ENCODE measurements around the gene COL27A1.

Gene COL27A1

GRCh38 chr9:114198249-114199040 lies 43.1 kb downstream of the COL27A1 start:
- in situ Hi-C loops (cut with MboI; ENCODE audit: low pct_unique_long_range_greater_than_20kb, low sequenced_read_pairs): no loop called here
- DNase-seq: no peak

- in situ Hi-C loops (cut with MboI; ENCODE audit: low pct_unique_long_range_greater_than_20kb, low sequenced_read_pairs): no loop called here
- no peak for DNase-seq
Measured at GRCh38 chr9:114200721-114201300, 45.5 kb downstream of the COL27A1 start.

GRCh38 chr9:114202396-114202795 lies 47.1 kb downstream of the COL27A1 start:
- in situ Hi-C loops (cut with MboI; ENCODE audit: low pct_unique_long_range_greater_than_20kb, low sequenced_read_pairs): no loop called here
- no peak for DNase-seq

- in situ Hi-C loops (cut with MboI; ENCODE audit: low pct_unique_long_range_greater_than_20kb, low sequenced_read_pairs): no loop called here
- DNase-seq: no peak
Measured at GRCh38 chr9:114202849-114203248, 47.5 kb downstream of the COL27A1 start.

GRCh38 chr9:114203410-114204140 lies 48.2 kb downstream of the COL27A1 start:
- no peak for DNase-seq
- in situ Hi-C loops (cut with MboI; ENCODE audit: low pct_unique_long_range_greater_than_20kb, low sequenced_read_pairs): no loop called here

GRCh38 chr9:114204265-114204664 lies 48.9 kb downstream of the COL27A1 start:
- in situ Hi-C loops (cut with MboI; ENCODE audit: low pct_unique_long_range_greater_than_20kb, low sequenced_read_pairs): no loop called here
- no peak for DNase-seq

GRCh38 chr9:114205171-114206015 lies 50.1 kb downstream of the COL27A1 start:
- no peak for DNase-seq
- in situ Hi-C loops (cut with MboI; ENCODE audit: low pct_unique_long_range_greater_than_20kb, low sequenced_read_pairs): no loop called here

- no peak for DNase-seq
- in situ Hi-C loops (cut with MboI; ENCODE audit: low pct_unique_long_range_greater_than_20kb, low sequenced_read_pairs): no loop called here
Measured at GRCh38 chr9:114206221-114206789, 51.0 kb downstream of the COL27A1 start.

GRCh38 chr9:114207034-114207810 lies 51.9 kb downstream of the COL27A1 start:
- in situ Hi-C loops (cut with MboI; ENCODE audit: low pct_unique_long_range_greater_than_20kb, low sequenced_read_pairs): no loop called here
- DNase-seq: no peak

- in situ Hi-C loops (cut with MboI; ENCODE audit: low pct_unique_long_range_greater_than_20kb, low sequenced_read_pairs): no loop called here
- no peak for DNase-seq
Measured at GRCh38 chr9:114207845-114208244, 52.5 kb downstream of the COL27A1 start.

GRCh38 chr9:114209151-114209550 lies 53.8 kb downstream of the COL27A1 start:
- in situ Hi-C loops (cut with MboI; ENCODE audit: low pct_unique_long_range_greater_than_20kb, low sequenced_read_pairs): no loop called here
- no peak for DNase-seq

GRCh38 chr9:114210136-114210535 lies 54.8 kb downstream of the COL27A1 start:
- DNase-seq: no peak
- in situ Hi-C loops (cut with MboI; ENCODE audit: low pct_unique_long_range_greater_than_20kb, low sequenced_read_pairs): no loop called here

GRCh38 chr9:114210691-114211276 lies 55.4 kb downstream of the COL27A1 start:
- DNase-seq: no peak
- in situ Hi-C loops (cut with MboI; ENCODE audit: low pct_unique_long_range_greater_than_20kb, low sequenced_read_pairs): no loop called here

- in situ Hi-C loops (cut with MboI; ENCODE audit: low pct_unique_long_range_greater_than_20kb, low sequenced_read_pairs): no loop called here
- DNase-seq: no peak
Measured at GRCh38 chr9:114212826-114213225, 57.5 kb downstream of the COL27A1 start.

GRCh38 chr9:114213566-114213965 lies 58.2 kb downstream of the COL27A1 start:
- DNase-seq: no peak
- in situ Hi-C loops (cut with MboI; ENCODE audit: low pct_unique_long_range_greater_than_20kb, low sequenced_read_pairs): no loop called here

GRCh38 chr9:114214181-114214580 lies 58.8 kb downstream of the COL27A1 start:
- in situ Hi-C loops (cut with MboI; ENCODE audit: low pct_unique_long_range_greater_than_20kb, low sequenced_read_pairs): no loop called here
- no peak for DNase-seq

GRCh38 chr9:114214686-114215414 lies 59.5 kb downstream of the COL27A1 start:
- DNase-seq: no peak
- in situ Hi-C loops (cut with MboI; ENCODE audit: low pct_unique_long_range_greater_than_20kb, low sequenced_read_pairs): no loop called here
